GM19397 (cell line): ENCODE data around the gene ATOH8.

Source experiments
- ATAC-seq: cut with Tn5 transposase; IDR thresholded peaks from one replicate; pipeline ENCODE4 v1.9.1; 2021; ENCODE audit warnings: mild to moderate bottlenecking, moderate library complexity; ENCODE audit not compliant: unreplicated experiment

ATOH8 gene

DNA sequence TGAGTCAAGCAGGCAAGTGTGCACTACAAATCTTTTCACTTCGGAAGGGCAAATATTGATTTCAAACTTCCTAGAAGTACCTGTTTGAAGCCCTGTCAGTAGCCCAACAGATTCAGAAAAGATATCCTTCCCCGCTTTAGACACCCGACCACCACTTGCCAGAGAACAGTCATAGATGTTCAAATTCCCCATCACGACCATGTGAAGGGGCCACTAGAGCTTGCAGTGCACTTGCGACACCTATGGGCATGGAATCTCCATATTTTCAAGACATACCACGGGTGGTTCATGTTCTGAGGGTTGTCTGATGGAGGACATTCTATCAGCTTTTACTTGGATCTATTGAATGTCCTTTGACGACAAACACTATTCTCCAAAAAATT is 35.8 kb upstream of the ATOH8 start:
- no peak for ATAC-seq

DNA sequence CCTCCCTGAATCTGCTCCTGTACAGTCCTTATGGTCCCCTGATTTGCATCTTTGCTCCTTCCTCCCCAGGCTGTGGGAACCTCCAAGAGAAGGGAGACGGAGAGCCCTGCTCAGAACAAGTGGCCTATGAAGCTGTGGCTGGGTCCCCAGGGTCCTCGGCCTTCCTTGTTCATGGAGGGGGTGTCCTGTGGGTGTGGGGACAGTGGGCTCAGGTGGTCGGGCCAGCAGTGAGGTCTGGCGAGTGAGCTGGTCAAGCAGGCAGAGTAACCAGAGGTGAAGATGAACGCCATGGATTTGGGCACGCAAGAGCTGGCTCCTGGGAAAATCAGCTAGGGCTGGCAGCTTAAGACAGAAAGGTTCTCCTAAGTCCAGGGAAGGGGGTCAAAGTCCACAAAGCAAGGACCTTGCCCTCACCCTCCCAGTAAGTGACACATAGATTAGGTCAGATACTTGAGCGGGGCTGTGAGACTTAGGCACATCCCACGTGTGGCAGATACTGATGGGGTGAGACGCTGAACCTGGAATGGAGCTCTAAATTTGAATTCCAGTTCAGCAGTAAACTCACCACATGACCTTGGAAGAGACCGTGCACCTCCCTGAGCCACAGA is 34.8 kb upstream of the ATOH8 start:
- ATAC-seq: no peak

DNA sequence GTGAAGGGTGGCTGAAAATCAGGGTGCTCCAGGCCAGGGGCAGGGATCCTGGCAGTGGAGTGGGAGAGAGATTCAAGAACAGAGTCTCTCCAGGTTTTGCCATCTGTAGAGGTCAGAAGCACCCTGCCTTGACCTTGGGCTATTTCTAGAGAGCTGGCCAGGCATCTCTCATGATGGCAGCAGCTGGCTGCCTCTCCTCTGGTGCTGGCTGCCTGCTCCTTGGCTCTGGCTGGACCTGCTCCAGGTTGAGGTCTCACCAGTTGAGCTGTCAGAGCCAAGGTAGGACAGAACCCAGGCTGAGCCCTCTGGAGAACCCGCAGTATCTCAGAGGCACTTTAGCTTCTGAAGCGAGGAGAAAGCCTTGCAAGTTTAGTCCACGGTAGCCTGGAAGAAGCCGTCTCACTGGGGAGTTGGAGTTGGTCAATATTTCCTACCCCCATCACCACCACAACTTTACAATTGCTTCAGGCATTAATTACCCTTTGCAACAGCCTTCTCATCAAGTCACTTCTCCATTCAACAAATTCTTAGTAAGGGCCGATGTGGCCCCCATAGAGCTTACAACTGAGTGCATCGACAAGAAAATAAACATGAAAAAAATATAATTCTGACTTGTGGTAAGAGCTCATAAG is 34.1 kb upstream of the ATOH8 start:
- ATAC-seq: no peak

DNA sequence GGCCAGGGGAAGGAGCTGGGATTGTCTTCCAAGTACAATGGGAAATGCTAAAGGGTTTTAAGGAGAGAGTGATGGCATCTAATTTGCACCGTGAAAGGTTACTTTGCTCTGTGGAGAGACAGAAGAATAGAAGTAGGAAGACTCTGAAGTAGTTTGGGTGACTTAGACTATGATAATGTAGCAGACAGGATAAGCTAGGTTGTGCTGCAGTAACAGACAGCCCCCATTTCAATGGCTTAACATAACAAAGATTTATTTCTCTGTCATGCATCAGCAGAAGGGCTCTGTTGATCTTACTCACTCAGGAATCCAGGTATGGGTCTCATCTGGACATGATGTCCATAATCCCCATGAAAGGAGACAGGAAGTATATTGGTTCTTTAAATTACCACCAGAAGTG is 33.3 kb upstream of the ATOH8 start:
- ATAC-seq: no peak

DNA sequence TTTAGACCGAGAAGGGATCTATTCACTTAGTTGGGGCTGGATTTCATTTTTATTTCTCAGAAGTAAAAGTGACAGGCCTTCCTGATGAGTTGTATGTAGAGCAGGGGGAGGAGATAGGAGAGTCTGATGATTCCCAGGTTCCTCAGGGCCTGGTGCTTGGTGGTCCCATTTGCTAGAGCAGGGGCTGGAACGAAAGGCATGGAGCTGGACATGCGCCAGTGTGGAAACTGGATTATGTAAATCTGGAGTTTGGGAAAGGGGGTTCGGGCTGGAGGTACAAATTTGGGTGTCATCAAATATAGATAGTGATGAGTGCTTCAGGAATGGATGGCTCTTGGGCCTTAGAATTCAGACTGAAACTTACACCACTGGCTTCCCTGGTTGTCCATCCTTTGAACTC is 32.1 kb upstream of the ATOH8 start:
- ATAC-seq: no peak

DNA sequence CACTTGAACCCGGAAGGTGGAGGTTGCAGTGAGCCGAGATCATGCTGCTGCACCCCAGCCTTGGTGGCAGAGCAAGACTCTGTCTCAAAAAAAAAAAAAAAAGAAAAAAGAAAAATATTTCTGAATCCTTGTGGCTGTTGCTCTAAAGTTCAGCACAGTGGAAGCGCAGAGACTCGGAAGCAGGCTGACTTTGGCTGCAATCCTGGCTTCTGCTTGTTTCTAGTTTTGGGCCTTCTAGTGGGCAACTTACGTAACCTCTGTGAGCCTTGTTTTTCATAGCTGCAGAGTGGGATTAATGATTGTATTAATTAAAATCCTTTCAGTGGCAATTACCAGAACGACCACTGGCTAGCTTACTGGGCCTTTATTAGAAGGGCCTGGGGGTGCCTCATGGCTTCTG is 31.3 kb upstream of the ATOH8 start:
- no peak for ATAC-seq

DNA sequence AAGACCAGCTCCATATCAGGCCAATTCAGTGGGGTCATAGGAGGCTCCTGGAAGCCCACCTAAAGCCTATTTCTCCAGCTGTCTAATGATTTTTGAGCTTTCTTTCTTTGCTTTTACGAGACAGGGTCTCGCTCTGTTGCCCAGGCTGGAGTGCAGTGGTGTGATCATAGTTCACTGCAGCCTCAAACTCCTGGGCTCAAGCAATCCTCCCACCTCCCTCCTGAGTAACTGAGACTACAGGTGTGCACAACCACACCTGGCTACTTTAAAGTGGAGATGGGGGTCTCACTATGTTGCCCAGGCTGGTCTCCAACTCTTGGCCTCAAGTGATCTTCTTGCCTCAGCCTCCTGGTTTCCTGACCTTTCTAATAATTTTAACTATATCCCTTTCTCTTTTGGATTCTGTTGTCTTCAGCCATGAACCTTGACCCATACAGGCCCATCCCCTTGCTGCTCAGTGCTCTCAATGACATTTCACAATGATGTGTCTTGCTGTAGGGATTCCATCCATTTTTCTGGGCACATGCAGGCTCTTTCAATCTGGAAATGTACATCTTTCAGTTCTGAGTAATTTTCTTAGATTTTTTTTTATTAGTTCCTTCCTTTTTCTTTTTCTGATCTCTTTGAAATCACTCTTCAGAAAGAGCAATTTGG is 30.0 kb upstream of the ATOH8 start:
- ATAC-seq: no peak

DNA sequence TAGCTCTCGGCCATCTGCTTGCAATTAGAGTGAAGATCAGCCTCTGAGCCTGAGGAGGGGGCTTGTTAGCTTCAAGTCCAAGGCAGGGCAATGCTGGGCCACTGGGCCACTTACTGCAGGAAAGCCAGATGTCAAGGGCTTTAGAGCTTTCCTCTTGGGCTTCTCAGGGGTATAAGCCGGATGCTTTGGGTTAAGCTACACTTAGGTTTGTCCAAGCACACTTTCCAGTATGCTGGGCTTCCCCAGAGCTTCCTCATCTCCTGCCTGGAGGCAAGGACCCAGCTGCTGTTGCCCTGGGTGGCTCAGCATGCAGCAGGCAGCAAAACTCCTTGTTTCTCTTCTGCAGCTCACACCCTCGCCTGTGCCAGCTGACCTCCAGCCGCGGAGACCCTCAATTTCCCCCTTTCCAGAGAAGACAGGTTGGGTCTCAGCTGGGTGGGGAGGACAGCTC is 29.0 kb upstream of the ATOH8 start:
- ATAC-seq: no peak

DNA sequence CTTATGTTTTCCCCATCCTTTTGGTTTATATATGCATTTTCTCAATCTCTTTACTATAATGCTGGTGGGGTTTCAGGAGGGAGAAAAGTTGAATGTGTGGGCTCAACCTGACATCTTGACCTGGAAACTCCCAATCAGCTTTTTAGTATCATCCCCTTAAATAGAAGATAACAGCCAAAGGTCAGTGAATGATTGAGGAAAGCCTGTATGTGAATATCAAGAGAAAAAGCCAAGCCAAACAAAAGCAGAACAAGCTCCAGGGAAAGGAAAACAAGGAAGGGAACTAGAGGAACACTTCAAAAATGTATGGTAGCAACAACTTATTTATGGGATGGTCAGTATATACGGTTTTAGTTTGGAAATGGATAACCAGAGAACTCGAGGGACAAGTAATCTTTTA is 28.3 kb upstream of the ATOH8 start:
- no peak for ATAC-seq

DNA sequence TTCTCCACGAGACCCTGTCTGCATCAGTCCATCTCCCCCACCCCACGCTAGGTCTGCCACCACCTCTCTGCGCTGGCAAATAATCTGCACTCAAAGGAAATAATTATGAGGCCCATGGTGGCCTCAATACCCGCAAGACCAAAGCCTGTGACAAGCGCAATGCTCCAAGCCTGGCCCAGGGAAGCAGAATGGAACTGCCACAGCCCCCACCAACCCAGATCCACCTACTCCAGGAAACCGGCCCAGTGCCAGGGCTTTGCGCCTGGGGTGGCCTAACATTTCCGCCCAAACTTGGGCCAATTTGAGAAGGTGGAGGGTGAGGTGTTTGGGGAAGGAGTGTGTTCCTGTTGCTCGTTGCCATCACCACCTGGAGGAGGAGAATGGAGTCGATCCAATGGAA is 26.0 kb upstream of the ATOH8 start:
- ATAC-seq: no peak

DNA sequence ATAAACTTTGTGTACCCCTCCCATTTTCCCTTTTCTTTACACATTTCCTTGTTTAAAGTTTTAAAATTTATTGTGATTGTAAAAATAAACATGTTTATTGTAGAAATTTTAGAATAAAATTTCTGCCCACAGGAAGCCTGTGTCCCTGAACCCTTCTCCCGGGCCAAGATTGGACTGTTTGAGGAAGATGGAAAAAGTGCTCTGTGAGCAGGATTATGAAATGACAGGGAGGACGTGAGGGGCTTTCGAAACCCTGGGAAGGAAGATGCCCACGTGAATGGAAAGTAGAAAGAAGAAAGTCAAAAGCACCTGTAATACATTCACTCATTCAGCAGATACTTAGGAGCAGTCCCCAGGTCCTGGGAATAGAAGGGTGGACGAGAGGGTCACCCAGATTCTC is 25.4 kb upstream of the ATOH8 start:
- ATAC-seq: no peak

DNA sequence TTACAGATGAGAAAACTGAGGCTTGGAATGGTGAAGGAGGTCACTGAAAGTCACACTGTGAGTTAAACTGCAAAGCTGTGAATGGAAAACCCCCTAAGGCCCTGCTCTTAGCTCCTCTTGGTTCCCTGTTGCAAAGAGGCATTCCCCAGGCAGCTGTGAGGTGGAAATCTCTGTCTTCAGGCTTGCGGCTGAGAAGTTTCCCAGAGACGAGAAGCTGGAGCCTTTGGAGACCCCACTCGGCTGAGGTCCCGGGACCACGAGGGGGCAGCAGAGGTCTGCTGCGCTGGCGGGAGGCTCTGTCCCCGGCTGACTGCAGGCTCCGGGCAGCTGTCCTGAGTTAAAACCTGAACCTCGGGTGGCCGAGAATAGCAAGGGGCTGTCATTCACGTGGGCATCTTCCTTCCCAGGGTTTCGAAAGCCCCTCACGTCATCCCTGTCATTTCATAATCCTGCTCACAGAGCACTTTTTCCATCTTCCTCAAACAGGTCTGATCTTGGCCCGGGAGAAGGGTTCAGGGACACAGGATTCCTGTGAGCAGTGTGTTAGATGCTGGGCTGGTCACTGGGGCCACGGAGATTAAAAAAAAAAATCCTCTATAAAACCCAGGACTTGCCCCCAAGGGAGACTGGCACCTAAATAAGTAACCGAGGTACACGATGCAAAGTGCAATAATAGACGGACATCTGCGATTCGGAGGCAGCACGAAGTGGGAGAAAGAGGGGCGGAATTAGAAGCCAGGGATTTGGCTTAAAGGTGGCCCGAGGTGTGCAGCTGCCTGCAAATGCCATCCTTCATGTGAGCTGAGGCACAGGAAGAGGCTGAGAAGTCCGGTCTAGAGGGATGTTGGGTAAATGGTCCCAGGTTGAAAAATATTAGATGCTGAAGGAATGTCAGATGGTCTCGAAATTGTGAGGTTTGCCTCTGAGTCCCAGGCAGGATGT is 24.6 kb upstream of the ATOH8 start:
- ATAC-seq: peak; percentile 82

DNA sequence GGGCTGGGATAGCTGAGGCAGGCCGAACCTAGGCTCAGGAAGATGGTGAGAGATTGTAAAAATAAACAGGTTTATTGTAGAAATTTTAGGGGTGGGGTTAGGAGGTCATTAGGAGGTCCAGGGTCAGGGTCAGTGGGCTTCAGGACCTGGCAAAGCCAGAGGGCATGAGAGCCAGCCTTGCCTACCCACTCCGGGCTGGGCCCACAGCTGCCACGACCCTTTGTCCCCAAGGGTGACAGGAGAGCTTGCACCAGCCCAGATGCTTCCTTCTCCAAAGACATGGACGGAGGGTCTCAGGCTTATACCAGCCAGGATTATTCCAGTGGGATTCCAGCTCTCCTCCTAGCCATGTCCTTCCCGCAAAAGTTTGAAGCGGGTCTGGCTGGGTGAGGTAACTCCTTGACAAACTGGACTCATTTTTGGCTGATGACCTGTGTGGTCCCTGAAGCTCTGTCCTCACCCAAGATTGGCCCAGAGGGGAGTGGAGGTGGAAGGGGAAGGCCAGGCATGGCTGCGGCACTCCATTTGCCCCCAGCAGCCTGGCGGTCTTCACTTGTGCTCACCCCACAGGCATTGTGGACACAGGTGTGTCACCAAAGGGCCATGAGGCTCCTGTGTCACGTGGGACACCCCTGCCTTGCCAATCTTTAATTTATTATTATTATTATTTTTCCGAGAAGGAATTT is 23.8 kb upstream of the ATOH8 start:
- no peak for ATAC-seq

DNA sequence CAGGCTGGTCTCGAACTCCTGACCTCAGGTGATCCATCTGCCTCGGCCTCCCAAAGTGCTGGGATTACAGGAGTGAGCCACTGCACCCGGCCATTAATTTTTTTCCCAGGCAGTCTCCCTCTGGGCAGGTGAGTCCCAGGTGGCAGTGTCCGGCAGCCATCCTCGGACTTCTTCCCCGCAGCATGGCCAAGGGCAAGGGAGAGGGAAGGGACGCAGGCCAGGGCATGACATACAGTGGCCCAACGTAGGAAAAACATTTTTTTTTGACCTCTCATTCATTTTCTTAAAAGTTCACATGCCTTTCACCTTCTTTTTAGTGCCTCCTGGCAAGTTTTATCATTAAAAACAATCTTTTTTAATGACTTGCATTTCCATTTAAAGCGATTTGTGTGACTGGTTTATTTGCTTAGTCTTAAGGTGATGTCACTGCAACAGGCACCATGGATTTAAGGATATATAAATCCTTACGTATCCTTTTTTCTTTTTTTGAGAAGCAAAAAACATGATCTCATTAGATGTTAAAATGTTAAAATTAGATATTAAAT is 23.0 kb upstream of the ATOH8 start:
- no peak for ATAC-seq

DNA sequence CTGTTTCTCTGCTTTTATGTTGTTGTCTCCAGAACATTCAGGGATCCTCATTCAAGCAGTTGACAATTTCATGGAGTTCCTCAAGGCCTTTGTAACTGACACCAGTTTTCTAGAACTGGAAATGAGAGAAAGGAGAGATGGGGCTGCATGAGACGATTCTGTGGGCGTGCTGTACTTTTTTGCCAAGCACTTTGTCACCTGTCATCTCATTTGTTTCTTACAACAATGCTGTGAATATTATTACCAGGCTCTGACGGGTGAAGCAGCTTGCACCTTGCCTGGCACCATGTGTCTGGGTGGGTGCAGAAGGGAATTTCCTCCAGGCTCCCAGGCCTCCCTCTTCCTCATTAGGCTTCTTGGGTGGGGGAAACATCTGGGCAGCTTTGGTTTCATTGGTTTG is 22.2 kb upstream of the ATOH8 start:
- no peak for ATAC-seq

DNA sequence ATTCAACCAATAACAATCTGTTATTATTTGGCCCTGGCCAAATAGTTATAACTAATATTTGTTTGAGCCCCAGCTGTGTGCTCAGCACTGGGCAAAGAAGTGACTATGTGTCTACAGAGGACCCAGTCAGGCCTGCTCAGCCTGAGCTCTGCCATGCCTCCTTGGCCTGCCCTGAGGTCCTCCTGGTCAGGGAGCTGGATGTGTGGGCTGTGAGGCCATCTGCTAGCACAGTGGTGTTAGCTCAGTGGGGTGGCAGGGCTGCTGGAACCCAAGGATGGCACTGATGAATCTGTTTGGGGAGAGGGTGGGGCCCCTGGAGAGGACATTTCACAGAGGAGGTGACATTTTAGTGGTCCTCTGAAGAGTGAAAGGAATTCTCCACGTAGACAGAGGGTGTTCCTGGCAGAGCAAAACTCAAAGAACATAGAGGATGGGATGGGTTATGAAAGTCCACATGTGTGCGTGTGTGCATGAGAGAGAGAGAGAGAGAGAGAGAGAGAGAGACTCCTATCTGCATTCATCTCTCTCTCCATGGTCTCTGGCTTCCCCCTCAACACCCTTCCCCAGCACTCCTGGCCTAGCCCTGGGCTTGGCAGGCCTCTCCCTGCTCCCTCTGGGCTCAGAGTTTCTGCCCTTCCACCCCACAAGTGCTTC is 21.2 kb upstream of the ATOH8 start:
- no peak for ATAC-seq

DNA sequence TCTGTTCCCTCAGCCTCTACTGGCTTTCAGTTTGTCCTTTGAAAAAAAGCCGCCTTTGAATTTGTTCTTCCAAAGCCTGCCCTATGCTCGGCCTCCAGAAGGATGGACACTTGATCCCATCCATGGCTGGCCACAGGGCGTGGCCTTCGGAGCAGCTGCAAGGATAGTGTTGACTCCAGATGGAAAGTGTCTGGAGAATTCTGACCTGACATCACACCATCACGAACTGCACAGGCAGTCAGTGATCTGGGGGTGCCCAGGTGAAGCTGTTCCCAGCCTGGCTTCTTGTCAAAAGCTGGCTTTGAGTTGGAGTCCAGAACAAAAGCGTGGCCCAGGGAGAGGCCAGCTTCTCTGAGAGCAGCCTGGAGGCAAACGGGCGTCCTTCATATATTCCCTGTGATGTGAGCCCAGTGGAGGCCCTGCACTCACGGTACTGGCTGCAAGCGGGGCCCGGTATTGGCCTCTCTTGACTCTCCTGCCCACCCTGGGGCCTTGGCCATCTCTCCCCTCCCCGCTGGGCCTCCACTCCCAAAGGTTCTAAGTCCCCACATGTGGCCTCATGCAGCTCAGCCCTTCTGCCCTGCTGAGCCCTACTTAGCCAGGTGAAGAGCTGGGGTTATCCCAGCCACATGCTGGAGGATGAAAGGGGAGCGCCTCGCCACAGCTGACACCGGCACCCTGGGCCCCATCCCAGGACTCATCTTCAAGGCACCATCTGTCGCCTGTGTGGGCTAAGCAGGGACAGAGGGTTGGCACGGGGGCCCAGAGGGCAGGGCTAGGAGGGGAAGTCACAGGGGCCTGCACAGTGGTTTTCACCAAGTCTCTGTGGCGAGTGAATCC is 20.4 kb upstream of the ATOH8 start:
- no peak for ATAC-seq

DNA sequence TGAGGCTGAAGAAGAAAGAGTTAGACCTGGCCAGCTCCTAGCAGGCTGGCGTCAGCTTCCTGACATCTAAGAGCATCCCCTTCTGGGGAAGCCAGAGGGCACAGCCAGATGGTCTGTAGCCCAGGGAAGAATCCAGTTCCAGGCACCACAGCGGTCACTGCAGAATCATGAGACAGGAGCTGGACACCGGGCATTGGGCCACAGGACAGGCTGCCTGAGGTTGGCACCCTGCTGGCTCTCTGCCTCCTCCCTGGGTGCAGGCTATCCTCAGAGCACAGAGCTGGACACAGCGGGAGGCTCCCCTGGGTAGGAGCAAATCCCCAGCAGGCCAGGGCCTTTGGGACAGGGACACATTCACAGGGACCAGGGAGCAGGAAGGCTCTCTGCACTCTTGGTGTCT is 19.8 kb upstream of the ATOH8 start:
- no peak for ATAC-seq

DNA sequence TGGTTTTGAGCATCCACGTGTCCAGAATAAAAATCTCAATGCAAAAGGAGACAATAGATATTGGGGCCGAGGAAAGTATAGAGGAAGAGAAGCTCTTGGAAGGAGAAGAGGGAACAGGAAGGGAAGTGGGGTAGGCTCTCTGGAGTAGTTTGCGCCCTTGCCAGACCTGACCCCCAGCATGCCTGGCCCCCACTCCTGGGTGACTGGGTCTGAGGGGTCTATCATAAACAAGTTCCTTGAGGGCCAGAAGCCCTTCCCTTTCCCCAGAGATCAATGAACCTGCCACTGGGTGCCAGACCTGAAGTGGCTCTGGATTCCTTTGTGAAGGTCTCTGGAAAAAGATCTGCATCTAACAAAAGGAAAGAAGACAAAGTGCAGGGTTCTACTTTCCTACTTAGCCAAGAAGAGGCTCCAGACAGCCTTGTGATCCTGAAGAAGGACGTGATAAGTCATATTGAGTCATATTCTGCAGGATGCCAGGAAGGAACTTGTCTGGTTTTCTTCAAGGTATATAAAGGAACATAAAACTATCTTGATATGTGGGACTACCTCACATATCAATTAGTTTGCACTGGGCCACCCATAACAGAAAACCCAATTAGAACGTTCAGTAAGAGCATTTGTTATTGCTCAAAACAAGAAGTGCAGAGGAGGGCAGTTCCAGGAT is 18.7 kb upstream of the ATOH8 start:
- no peak for ATAC-seq
